ENCODE data around the gene CC2D2A. TPM values are rescaled to one million over a fixed set of nuclear protein-coding genes. Genes with fewer than 3 reads are reported as not detected.

The CC2D2A gene
- total and polyA plus RNA-seq, 2 donors from 2014 or later: 26.7 to 51.2 TPM

- TF ChIP-seq, protein P1, sequence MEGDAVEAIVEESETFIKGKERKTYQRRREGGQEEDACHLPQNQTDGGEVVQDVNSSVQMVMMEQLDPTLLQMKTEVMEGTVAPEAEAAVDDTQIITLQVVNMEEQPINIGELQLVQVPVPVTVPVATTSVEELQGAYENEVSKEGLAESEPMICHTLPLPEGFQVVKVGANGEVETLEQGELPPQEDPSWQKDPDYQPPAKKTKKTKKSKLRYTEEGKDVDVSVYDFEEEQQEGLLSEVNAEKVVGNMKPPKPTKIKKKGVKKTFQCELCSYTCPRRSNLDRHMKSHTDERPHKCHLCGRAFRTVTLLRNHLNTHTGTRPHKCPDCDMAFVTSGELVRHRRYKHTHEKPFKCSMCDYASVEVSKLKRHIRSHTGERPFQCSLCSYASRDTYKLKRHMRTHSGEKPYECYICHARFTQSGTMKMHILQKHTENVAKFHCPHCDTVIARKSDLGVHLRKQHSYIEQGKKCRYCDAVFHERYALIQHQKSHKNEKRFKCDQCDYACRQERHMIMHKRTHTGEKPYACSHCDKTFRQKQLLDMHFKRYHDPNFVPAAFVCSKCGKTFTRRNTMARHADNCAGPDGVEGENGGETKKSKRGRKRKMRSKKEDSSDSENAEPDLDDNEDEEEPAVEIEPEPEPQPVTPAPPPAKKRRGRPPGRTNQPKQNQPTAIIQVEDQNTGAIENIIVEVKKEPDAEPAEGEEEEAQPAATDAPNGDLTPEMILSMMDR (IDR thresholded peaks at IDR 0.05; ENCODE audit: borderline replicate concordance, extremely low read depth, insufficient read depth): no peak
Measured at GRCh38 chr4:15592799-15593198, 123.1 kb downstream of the CC2D2A start.

DNA sequence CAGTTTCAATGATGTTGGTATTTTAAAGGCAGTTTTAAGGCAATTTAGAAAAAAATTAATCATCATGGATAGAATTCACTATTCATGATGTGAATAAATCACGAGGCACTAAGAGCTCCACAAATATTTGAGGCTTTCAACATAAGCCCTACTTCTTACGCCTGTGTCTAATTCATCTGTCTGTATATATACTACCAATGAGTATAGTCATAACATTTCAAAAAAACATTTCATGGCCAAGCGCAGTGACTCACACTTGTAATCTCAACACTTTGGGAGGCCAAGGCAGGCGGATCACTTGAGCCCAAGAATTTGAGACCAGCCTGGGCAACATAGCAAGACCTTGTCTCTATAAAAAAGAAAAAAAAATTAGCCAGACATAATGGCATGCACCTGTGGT, 129.0 kb downstream of the CC2D2A start:
- H3K4me1 ChIP-seq (ENCODE audit: control insufficient read depth in 2 of 3, insufficient read depth in 2 of 3, low read depth in 1 of 3, low read length in 3 of 3): no peaks in the 10 kb centered on the region

More at GRCh38 chr4:15592799-15593198, 123.1 kb downstream of the CC2D2A start:
- FAIRE-seq: no peak
- Histone ChIP-seq H3K9me3 (ENCODE audit: control insufficient read depth in 2 of 3, insufficient read depth in 1 of 3, low read length in 3 of 3) (no peaks in the 10 kb centered on the region), H3K4me3 (ENCODE audit: low read length in 3 of 3) (no peak overlapping the region), H3K9ac (ENCODE audit: low read length in 3 of 3) (no peak overlapping the region), H3K27me3 (ENCODE audit: control insufficient read depth, insufficient read depth, low read length) (no peaks in the 10 kb centered on the region), H3K27ac (ENCODE audit: low read depth in 2 of 2, low read length in 2 of 2) (no peak overlapping the region), H3K4me1 (ENCODE audit: control insufficient read depth in 2 of 3, insufficient read depth in 2 of 3, low read depth in 1 of 3, low read length in 3 of 3) (no peaks in the 10 kb centered on the region), H3K36me3 (ENCODE audit: control insufficient read depth in 2 of 3, insufficient read depth in 3 of 3, low read length in 3 of 3) (peaks cover 2 to 8% (median 2%) of the 10 kb centered on the region in 3 donors)
- intact Hi-C loops (cut with DNase I): no loop called here
- no peak for DNase-seq

GRCh38 chr4:15600176-15600575, 130.5 kb downstream of the CC2D2A start:
- no peak overlapping the region for H3K4me3 ChIP-seq (ENCODE audit: low read length in 3 of 3)
- H3K27ac ChIP-seq (ENCODE audit: low read depth in 2 of 2, low read length in 2 of 2): no peak overlapping the region
- no peak overlapping the region for H3K9ac ChIP-seq (ENCODE audit: low read length in 3 of 3)
- TF ChIP-seq, protein P1 (IDR thresholded peaks at IDR 0.05; ENCODE audit: borderline replicate concordance, extremely low read depth, insufficient read depth): no peak
- H3K27me3 ChIP-seq (ENCODE audit: control insufficient read depth, insufficient read depth, low read length): no peaks in the 10 kb centered on the region
- intact Hi-C loops (cut with DNase I): no loop called here
- H3K36me3 ChIP-seq (ENCODE audit: control insufficient read depth in 2 of 3, insufficient read depth in 3 of 3, low read length in 3 of 3): peaks cover 5 to 31% (median 18%) of the 10 kb centered on the region in 3 donors
- H3K9me3 ChIP-seq (ENCODE audit: control insufficient read depth in 2 of 3, insufficient read depth in 1 of 3, low read length in 3 of 3): no peaks in the 10 kb centered on the region
- FAIRE-seq: no peak
- no peaks in the 10 kb centered on the region for H3K4me1 ChIP-seq (ENCODE audit: control insufficient read depth in 2 of 3, insufficient read depth in 2 of 3, low read depth in 1 of 3, low read length in 3 of 3)
- no peak for DNase-seq

More for the DNA sequence above, 129.0 kb downstream of the CC2D2A start:
- TF ChIP-seq, protein P1 (IDR thresholded peaks at IDR 0.05; ENCODE audit: borderline replicate concordance, extremely low read depth, insufficient read depth): no peak
- Histone ChIP-seq H3K27me3 (ENCODE audit: control insufficient read depth, insufficient read depth, low read length) (no peaks in the 10 kb centered on the region), H3K36me3 (ENCODE audit: control insufficient read depth in 2 of 3, insufficient read depth in 3 of 3, low read length in 3 of 3) (peaks cover 5 to 29% (median 15%) of the 10 kb centered on the region in 3 donors), H3K9ac (ENCODE audit: low read length in 3 of 3) (no peak overlapping the region), H3K9me3 (ENCODE audit: control insufficient read depth in 2 of 3, insufficient read depth in 1 of 3, low read length in 3 of 3) (no peaks in the 10 kb centered on the region), H3K27ac (ENCODE audit: low read depth in 2 of 2, low read length in 2 of 2) (no peak overlapping the region), H3K4me3 (ENCODE audit: low read length in 3 of 3) (no peak overlapping the region)
- intact Hi-C loops (cut with DNase I): no loop called here
- DNase-seq (no peak), FAIRE-seq (no peak)

GRCh38 chr4:15601862-15602261, 132.2 kb downstream of the CC2D2A start:
- Histone ChIP-seq H3K4me1 (ENCODE audit: control insufficient read depth in 2 of 3, insufficient read depth in 2 of 3, low read depth in 1 of 3, low read length in 3 of 3) (no peaks in the 10 kb centered on the region), H3K27me3 (ENCODE audit: control insufficient read depth, insufficient read depth, low read length) (no peaks in the 10 kb centered on the region), H3K9me3 (ENCODE audit: control insufficient read depth in 2 of 3, insufficient read depth in 1 of 3, low read length in 3 of 3) (no peaks in the 10 kb centered on the region), H3K27ac (ENCODE audit: low read depth in 2 of 2, low read length in 2 of 2) (no peak overlapping the region), H3K4me3 (ENCODE audit: low read length in 3 of 3) (no peak overlapping the region), H3K36me3 (ENCODE audit: control insufficient read depth in 2 of 3, insufficient read depth in 3 of 3, low read length in 3 of 3) (peaks cover 6 to 31% (median 18%) of the 10 kb centered on the region in 3 donors), H3K9ac (ENCODE audit: low read length in 3 of 3) (no peak overlapping the region)
- no peak for FAIRE-seq
- TF ChIP-seq, protein P1 (IDR thresholded peaks at IDR 0.05; ENCODE audit: borderline replicate concordance, extremely low read depth, insufficient read depth): no peak
- DNase-seq: no peak
- intact Hi-C loops (cut with DNase I): no loop called here

Measured in kidney (tissue), 14 donors.